ENCODE data around the gene GRHL1.

DNA sequence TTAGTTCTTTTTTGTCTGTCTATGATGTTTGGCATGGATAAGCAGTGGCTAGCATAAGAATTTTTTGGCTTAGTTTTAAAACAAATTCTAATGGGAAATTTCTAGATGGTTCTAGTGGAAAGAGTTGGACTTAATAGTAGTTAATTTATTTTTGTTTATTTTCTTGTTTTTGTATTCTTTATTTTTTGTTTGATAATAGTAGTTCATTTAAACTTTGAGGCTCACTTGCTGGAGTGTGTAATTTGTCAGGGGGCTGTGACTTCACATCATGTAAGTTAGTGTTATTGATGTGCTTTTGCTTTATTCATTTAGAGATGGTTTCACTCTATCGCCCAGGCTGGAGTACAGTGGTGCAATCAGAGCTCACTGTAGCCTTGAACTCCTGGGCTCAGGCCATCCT lies 48.2 kb downstream of the GRHL1 start:
- TF ChIP-seq GATA3 (IDR thresholded peaks at IDR 0.05; ENCODE audit: low read depth, low read length) (no peak), GATA2 (IDR thresholded peaks at IDR 0.05; ENCODE audit: low read depth, low read length) (no peak)
